WTC11 (cell line): Measurements from ENCODE around the gene FRMD4B. TPM values are rescaled to one million over a fixed set of nuclear protein-coding genes. Genes with fewer than 3 reads are reported as not detected.

Experiments
- ATAC-seq: fragments of 200-7000 bp; cut with Tn5 transposase; 2 replicates; pipeline ENCODE4 v1.10.0; 2021; ENCODE audit warnings: mild to moderate bottlenecking, moderate library complexity
- CTCF ChIA-PET: fragments of 300-600 bp; sonication (Branson Sonifier 250); formaldehyde crosslinking; loops from one replicate; lab custom pipeline; 2021; ENCODE audit warnings: antibody characterized with exemption; lab: Charles Lee
- POLR2A ChIA-PET: fragments of 350-600 bp; sonication (Branson Sonifier 250); formaldehyde crosslinking; loops from one replicate; lab custom pipeline; 2021; ENCODE audit warnings: antibody characterized with exemption; lab: Charles Lee
- DNase-seq: peaks from one replicate; pipeline ENCODE4 v3.0.0; 2021; ENCODE audit warnings: low spot score
- H3K27ac Mint-ChIP-seq: 2 replicates; pipeline ENCODE4 v1.8.0; 2021; ENCODE audit warnings: mixed read lengths
- H3K27me3 Mint-ChIP-seq: 2 replicates; pipeline ENCODE4 v1.8.0; 2021; ENCODE audit warnings: low read depth, mild to moderate bottlenecking, moderate library complexity, mixed read lengths
- H3K36me3 Mint-ChIP-seq: 2 replicates; pipeline ENCODE4 v1.8.0; 2021; ENCODE audit warnings: mixed read lengths
- H3K4me1 Mint-ChIP-seq: 2 replicates; pipeline ENCODE4 v1.8.0; 2022; ENCODE audit warnings: mixed read lengths
- H3K4me3 Mint-ChIP-seq: 2 replicates; pipeline ENCODE4 v1.8.0; 2021; ENCODE audit warnings: mild to moderate bottlenecking, moderate library complexity, mixed read lengths
- H3K9me3 Mint-ChIP-seq: 2 replicates; pipeline ENCODE4 v1.8.0; 2021; ENCODE audit warnings: mixed read lengths
- AR ChIP-seq: fragments of 250-450 bp; sonication (Bioruptor Pico); IDR thresholded peaks from 2 replicates; pipeline ENCODE4 v1.9.0; 2021; ENCODE audit warnings: mild to moderate bottlenecking
- ATF6 ChIP-seq: sonication (generic); formaldehyde crosslinking; IDR thresholded peaks from 2 replicates; pipeline ENCODE4 v1.8.1; 2023; ENCODE audit warnings: mild to moderate bottlenecking, missing genetic modification reagents
- JUN ChIP-seq: sonication (generic); formaldehyde crosslinking; IDR thresholded peaks from 2 replicates; pipeline ENCODE4 v1.8.0; 2023; ENCODE audit warnings: mild to moderate bottlenecking, missing genetic modification reagents
- MYBL2 ChIP-seq: sonication (generic); formaldehyde crosslinking; IDR thresholded peaks from 2 replicates; pipeline ENCODE4 v1.8.1; 2023; ENCODE audit warnings: mild to moderate bottlenecking, moderate library complexity, missing genetic modification reagents
- TEAD1 ChIP-seq: sonication (generic); formaldehyde crosslinking; IDR thresholded peaks from 2 replicates; pipeline ENCODE4 v1.8.0; 2022; ENCODE audit warnings: mild to moderate bottlenecking, missing genetic modification reagents
- TEAD4 ChIP-seq: sonication (generic); formaldehyde crosslinking; IDR thresholded peaks from 2 replicates; pipeline ENCODE4 v1.8.0; 2022; ENCODE audit warnings: mild to moderate bottlenecking, missing genetic modification reagents
- USF1 ChIP-seq: sonication (generic); formaldehyde crosslinking; IDR thresholded peaks from 2 replicates; pipeline ENCODE4 v1.8.0; 2022; ENCODE audit warnings: mild to moderate bottlenecking, missing genetic modification reagents
- ZNF263 ChIP-seq: sonication (generic); formaldehyde crosslinking; IDR thresholded peaks from 2 replicates; pipeline ENCODE4 v1.8.1; 2022; ENCODE audit warnings: low read depth, mild to moderate bottlenecking, moderate library complexity, missing genetic modification reagents
- ZNF317 ChIP-seq: sonication (generic); formaldehyde crosslinking; IDR thresholded peaks from 2 replicates; pipeline ENCODE4 v1.8.1; 2023; ENCODE audit warnings: low read depth, mild to moderate bottlenecking, moderate library complexity, missing genetic modification reagents, borderline replicate concordance
- total RNA-seq: library from RNA; stranded (reverse); gene quantifications from 3 replicates; pipeline ENCODE4 v1.2.3, GENCODE V29; 2021
- TF ChIP-seq, protein P1 (sequence below): fragments of 250-450 bp; sonication (Bioruptor Pico); IDR thresholded peaks from 2 replicates; pipeline ENCODE4 v2.1.2; 2022; ENCODE audit warnings: mild to moderate bottlenecking, moderate library complexity
- TF ChIP-seq, protein P2 (sequence below): sonication (generic); formaldehyde crosslinking; IDR thresholded peaks from 2 replicates; pipeline ENCODE4 v1.8.1; 2022; ENCODE audit warnings: low read depth, missing genetic modification reagents, borderline replicate concordance
- TF ChIP-seq, protein P3 (sequence below): sonication (generic); formaldehyde crosslinking; IDR thresholded peaks from 2 replicates; pipeline ENCODE4 v1.8.1; 2022; ENCODE audit warnings: mild to moderate bottlenecking, missing genetic modification reagents, moderate library complexity, borderline replicate concordance

Gene FRMD4B
- total RNA-seq, 1 experiment from 2014 or later: 6.7 TPM

- TF ChIP-seq, protein P1, sequence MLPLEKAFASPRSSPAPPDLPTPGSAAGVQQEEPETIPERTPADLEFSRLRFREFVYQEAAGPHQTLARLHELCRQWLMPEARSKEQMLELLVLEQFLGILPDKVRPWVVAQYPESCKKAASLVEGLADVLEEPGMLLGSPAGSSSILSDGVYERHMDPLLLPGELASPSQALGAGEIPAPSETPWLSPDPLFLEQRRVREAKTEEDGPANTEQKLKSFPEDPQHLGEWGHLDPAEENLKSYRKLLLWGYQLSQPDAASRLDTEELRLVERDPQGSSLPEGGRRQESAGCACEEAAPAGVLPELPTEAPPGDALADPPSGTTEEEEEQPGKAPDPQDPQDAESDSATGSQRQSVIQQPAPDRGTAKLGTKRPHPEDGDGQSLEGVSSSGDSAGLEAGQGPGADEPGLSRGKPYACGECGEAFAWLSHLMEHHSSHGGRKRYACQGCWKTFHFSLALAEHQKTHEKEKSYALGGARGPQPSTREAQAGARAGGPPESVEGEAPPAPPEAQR (CRISPR knock-in tag): no peak
- no peak for TF ChIP-seq ZNF317 (CRISPR knock-in tag)
- TF ChIP-seq TEAD4 (CRISPR knock-in tag): no peak
- TF ChIP-seq, protein P2, sequence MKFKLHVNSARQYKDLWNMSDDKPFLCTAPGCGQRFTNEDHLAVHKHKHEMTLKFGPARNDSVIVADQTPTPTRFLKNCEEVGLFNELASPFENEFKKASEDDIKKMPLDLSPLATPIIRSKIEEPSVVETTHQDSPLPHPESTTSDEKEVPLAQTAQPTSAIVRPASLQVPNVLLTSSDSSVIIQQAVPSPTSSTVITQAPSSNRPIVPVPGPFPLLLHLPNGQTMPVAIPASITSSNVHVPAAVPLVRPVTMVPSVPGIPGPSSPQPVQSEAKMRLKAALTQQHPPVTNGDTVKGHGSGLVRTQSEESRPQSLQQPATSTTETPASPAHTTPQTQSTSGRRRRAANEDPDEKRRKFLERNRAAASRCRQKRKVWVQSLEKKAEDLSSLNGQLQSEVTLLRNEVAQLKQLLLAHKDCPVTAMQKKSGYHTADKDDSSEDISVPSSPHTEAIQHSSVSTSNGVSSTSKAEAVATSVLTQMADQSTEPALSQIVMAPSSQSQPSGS: no peak
- TF ChIP-seq JUN (CRISPR knock-in tag): no peak
- TF ChIP-seq, all 79 proteins: peak for 0
These were observed 168.9 kb downstream of the FRMD4B start (continued) for GRCh38 chr3:69216981-69217380.

- H3K4me1 Mint-ChIP-seq: no peaks in the 10 kb centered on the region
- ChIA-PET POLR2A (no interaction called here), CTCF (no interaction called here)
- no peak overlapping the region; the same call in 1 of the 2 replicates for H3K27ac Mint-ChIP-seq
- TF ChIP-seq USF1 (CRISPR knock-in tag): no peak
- TF ChIP-seq, protein P3, sequence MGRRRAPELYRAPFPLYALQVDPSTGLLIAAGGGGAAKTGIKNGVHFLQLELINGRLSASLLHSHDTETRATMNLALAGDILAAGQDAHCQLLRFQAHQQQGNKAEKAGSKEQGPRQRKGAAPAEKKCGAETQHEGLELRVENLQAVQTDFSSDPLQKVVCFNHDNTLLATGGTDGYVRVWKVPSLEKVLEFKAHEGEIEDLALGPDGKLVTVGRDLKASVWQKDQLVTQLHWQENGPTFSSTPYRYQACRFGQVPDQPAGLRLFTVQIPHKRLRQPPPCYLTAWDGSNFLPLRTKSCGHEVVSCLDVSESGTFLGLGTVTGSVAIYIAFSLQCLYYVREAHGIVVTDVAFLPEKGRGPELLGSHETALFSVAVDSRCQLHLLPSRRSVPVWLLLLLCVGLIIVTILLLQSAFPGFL (CRISPR knock-in tag): no peak
- peaks cover 7% of the 10 kb centered on the region for H3K9me3 Mint-ChIP-seq
- H3K36me3 Mint-ChIP-seq: peaks cover 6% of the 10 kb centered on the region
- no peaks in the 10 kb centered on the region for H3K27me3 Mint-ChIP-seq
- no peak overlapping the region for H3K4me3 Mint-ChIP-seq
- DNase-seq (no peak), ATAC-seq (no peak)
These were observed 171.6 kb downstream of the FRMD4B start for GRCh38 chr3:69214241-69214640.

- ChIA-PET CTCF (no interaction called here), POLR2A (interaction anchor here (1.0 kb wide), 1 partner anchor 13 kb away, joined by 4 read pairs; no protein-coding TSS in a partner anchor)
- no peak for ATAC-seq
- Mint-ChIP-seq H3K4me3 (no peak overlapping the region), H3K36me3 (peaks cover under 1% of the 10 kb centered on the region; the same call in 1 of the 2 replicates), H3K4me1 (no peaks in the 10 kb centered on the region), H3K9me3 (peaks cover 1% of the 10 kb centered on the region), H3K27ac (no peak overlapping the region), H3K27me3 (no peaks in the 10 kb centered on the region)
- DNase-seq: no peak
- no peak for TF ChIP-seq AR (CRISPR knock-in tag)
- TF ChIP-seq ZNF263: no peak
- no peak for TF ChIP-seq MYBL2 (CRISPR knock-in tag)
- TF ChIP-seq TEAD1 (CRISPR knock-in tag): no peak
- no peak for TF ChIP-seq ATF6 (CRISPR knock-in tag)
These were observed 173.3 kb downstream of the FRMD4B start for GRCh38 chr3:69212411-69213160.
